IPS-18c (cell line): ENCODE data around the gene PLCL1.

Experiments used
- H3K4me3 ChIP-seq: 2 replicates; pipeline ENCODE4 v1.7.0; 2013; ENCODE audit warnings: low read depth, mild to moderate bottlenecking, low read length, moderate library complexity; ENCODE audit not compliant: insufficient read depth
- H3K9me3 ChIP-seq: one replicate; pipeline ENCODE4 v1.6.1; 2013; ENCODE audit warnings: mild to moderate bottlenecking, low read length, moderate library complexity; ENCODE audit not compliant: control insufficient read depth, insufficient read depth

PLCL1 gene

GRCh38 chr2:197804049-197804757 lies at the start of gene PLCL1:
Gene PLCL1 (plus strand): TSS chr2:197804593.
- Histone ChIP-seq H3K4me3 (peak within 1 kb of the TSS; percentile 62), H3K9me3 (no peaks in the 10 kb centered on the region)

DNA sequence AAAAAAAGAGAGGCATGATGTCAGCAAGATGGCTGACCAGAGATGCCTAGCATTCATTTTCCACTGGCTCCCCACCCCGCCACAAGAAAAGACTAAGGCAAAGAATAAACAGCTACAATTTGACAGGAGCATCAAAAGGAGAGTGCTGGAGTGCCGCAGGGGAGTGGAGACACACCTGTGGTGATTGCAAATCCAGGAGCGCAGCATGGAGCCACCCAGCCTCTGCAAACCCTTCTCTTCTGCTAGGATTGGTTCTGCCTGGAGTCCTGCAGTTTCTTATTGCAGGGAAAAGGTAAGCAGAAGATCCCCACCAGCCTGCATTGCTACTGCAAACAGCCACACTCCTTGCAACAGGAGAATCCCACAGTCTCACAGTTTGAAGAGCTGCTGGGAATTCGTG lies 45.4 kb upstream of the PLCL1 start:
- no peak overlapping the region for H3K4me3 ChIP-seq
- H3K9me3 ChIP-seq: no peaks in the 10 kb centered on the region

DNA sequence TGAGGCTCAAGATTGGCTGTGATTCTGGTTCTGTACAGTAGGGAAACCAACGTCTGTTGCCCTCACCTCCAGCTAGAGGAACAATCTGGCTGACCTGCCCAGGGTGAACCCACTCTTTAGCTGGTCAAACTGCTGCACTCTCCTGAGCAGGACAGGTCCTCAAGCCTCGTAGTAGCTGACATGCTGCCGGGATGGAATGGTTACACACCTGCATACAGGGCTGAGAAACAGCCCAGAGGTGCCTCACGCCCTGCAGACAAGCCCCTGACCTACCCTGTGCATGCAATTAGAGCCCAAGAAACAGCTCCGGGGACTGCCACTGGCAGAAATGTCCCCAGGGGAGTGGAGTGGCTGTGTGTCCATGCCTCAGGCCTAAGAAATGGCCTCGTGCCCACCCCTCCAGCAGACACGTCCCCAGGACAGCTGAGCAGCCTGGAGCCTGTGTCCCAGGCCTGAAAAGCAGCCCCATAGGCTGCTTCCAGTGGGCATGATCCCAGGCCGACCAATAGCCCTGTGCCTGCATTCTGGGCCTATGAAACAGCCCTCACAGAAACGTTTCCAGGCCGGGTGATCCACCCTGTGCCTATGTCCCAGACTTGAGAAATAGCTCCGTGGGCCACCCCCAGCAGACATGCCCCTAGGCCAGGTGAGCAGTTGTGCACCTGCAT lies 44.6 kb upstream of the PLCL1 start:
- Histone ChIP-seq H3K4me3 (no peak overlapping the region), H3K9me3 (no peaks in the 10 kb centered on the region)

DNA sequence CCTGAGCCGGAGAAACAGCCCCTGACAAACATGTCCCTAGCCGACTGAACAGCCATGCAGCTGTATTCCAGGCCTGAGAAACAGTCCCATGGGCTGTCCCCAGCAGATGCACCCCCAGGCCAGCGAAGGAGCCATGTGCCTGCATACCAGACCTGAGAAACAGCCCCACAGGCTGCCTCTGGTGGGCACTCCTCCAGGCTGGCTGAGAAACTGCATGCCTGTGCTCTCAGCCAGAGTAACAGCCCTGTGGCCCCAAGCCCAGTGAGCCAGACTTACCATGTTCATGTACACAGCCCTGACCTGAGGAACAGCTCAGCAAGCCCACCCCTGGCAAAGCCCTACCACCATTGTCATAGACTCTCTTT lies 44.1 kb upstream of the PLCL1 start:
- Histone ChIP-seq H3K4me3 (no peak overlapping the region), H3K9me3 (no peaks in the 10 kb centered on the region)

DNA sequence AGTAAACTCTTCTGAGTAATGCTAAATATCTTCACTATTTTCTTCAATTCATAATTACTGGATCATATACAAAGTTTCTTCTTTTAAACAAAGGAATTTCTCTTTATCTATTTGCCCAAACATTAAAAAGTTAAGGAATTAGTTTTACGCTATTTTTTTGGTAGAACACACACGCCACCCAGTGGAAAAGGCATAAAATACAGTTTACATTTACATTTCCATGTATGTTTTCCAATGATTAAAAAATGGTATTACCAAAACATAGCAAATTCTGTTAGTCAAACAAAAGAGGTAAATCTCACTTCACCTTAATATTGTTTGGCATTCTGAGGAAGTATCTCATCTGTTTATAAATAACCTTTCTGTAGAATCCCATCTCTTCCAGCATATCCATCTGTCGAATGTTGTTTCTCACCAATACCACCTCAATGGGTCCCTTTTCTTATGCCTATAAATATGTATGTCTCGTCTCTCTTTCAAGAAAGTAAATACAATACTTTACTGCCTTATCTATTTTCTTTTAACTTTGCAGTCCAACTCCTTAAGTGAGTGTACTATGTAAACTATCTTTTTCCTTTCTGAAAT lies 26.5 kb upstream of the PLCL1 start:
- H3K4me3 ChIP-seq: no peak overlapping the region
- no peaks in the 10 kb centered on the region for H3K9me3 ChIP-seq

- Histone ChIP-seq H3K4me3 (no peak overlapping the region), H3K9me3 (no peaks in the 10 kb centered on the region)
Observed at GRCh38 chr2:197779261-197779660, 25.1 kb upstream of the PLCL1 start.

GRCh38 chr2:197782126-197782525 lies 22.3 kb upstream of the PLCL1 start:
- H3K9me3 ChIP-seq: no peaks in the 10 kb centered on the region
- H3K4me3 ChIP-seq: no peak overlapping the region

- H3K4me3 ChIP-seq: peak within 1 kb of the TSS; percentile 38; the same call in 1 of the 2 replicates
- H3K9me3 ChIP-seq: no peaks in the 10 kb centered on the region
Observed at GRCh38 chr2:197784956-197785941, 19.1 kb upstream of the PLCL1 start, which contains the start of gene BOLL. Gene BOLL (minus strand): TSS chr2:197785319. CDS start chr2:197781850, 3,469 bp downstream.

- Histone ChIP-seq H3K9me3 (no peaks in the 10 kb centered on the region), H3K4me3 (peak overlapping the region; percentile 38; the same call in 1 of the 2 replicates)
Observed at GRCh38 chr2:197786010-197786877, 18.1 kb upstream of the PLCL1 start.

GRCh38 chr2:197793456-197793855 lies 10.9 kb upstream of the PLCL1 start:
- Histone ChIP-seq H3K4me3 (no peak overlapping the region), H3K9me3 (no peaks in the 10 kb centered on the region)

DNA sequence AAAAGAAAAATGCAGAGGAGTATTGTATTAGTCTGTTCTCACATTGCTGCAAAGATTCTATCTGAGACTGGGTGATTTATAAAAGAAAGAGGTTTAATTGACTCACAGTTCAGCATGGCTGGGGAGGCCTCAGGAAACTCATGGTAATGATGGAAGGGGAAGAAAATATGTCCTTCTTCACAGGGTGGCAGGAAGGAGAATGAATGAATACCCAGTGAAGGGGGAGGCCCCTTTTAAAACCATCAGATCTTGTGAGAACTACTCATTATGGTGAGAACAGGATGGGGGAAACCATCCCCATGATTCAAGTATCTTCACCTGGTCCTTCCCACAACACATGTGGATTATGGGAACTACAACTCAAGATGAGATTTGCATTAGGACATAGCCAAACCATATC lies 9.1 kb upstream of the PLCL1 start:
- no peaks in the 10 kb centered on the region for H3K9me3 ChIP-seq
- no peak overlapping the region for H3K4me3 ChIP-seq

DNA sequence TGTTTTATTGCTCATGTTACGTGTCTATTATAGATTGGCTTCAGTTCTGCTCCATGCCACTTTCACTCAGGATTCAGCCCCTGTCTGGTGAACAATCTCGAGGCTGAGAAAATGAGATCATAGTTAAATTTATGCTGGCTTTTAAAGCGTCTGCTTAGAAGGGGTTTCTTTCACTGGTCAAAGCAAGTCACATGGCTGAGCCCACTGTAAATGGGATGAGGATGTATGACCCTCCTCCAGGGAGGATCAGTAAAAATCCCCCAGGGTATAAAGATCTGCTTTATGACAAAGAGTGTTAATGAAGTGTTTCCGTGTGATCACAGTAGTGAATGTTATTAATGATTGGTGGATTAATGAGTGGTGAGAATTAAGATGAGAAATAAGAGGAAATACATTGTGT lies 6.2 kb upstream of the PLCL1 start:
- no peak overlapping the region for H3K4me3 ChIP-seq
- H3K9me3 ChIP-seq: no peaks in the 10 kb centered on the region

- H3K4me3 ChIP-seq: no peak overlapping the region
- no peaks in the 10 kb centered on the region for H3K9me3 ChIP-seq
Observed at GRCh38 chr2:197799068-197799467, 5.3 kb upstream of the PLCL1 start.

GRCh38 chr2:197800091-197800490 lies 4.3 kb upstream of the PLCL1 start:
- Histone ChIP-seq H3K9me3 (no peaks in the 10 kb centered on the region), H3K4me3 (no peak overlapping the region)

- H3K9me3 ChIP-seq: no peaks in the 10 kb centered on the region
- no peak overlapping the region for H3K4me3 ChIP-seq
Observed at GRCh38 chr2:197801033-197801432, 3.4 kb upstream of the PLCL1 start.

- Histone ChIP-seq H3K4me3 (no peak overlapping the region), H3K9me3 (no peaks in the 10 kb centered on the region)
Observed at GRCh38 chr2:197803033-197803444, 1.4 kb upstream of the PLCL1 start.
